Lower lobe of right lung (tissue), 2 donors: Measurements from ENCODE around the gene CLK2. TPM values are rescaled to one million over a fixed set of nuclear protein-coding genes. Genes with fewer than 3 reads are reported as not detected.
A peak's percentile ranks its signal among the peaks of the same experiment; 100 is the strongest.

Experiments used
- ATAC-seq, 2 donors: fragments of 200-7000 bp; cut with Tn5 transposase; one replicate each; pipeline ENCODE4 v1.9.1; 2020 to 2022; ENCODE audit warnings: mild to moderate bottlenecking in 2 of 2, moderate library complexity in 2 of 2
- DNase-seq: peaks from one replicate; pipeline ENCODE4 v3.0.0-alpha.2; 2020
- H3K27ac ChIP-seq: fragments of 200-600 bp; one replicate; pipeline ENCODE4 v1.8.0; 2022
- H3K27me3 ChIP-seq: fragments of 200-600 bp; one replicate; pipeline ENCODE4 v1.8.0; 2022; ENCODE audit warnings: low read depth
- H3K36me3 ChIP-seq: fragments of 200-600 bp; one replicate; pipeline ENCODE4 v1.8.0; 2022; ENCODE audit warnings: mild to moderate bottlenecking
- H3K4me1 ChIP-seq: fragments of 200-600 bp; one replicate; pipeline ENCODE4 v1.8.0; 2022
- H3K4me3 ChIP-seq: fragments of 200-600 bp; one replicate; pipeline ENCODE4 v1.8.0; 2022; ENCODE audit warnings: mild to moderate bottlenecking
- H3K9me3 ChIP-seq: fragments of 200-600 bp; one replicate; pipeline ENCODE4 v1.8.0; 2022
- CTCF ChIP-seq: fragments of 200-600 bp; IDR thresholded peaks from one replicate; pipeline ENCODE4 v1.8.0; 2022; ENCODE audit warnings: antibody characterized with exemption, mild to moderate bottlenecking
- intact Hi-C: fragments of 100-400 bp; cut with DNase I; formaldehyde crosslinking; loops from one replicate; pipeline ENCODE4 v1.11.0; 2022
- total RNA-seq: library from RNA; stranded (reverse); fragmentation: NEBNext Ultra II Directional; extraction: Animal tissue kit (Norgen Biotek cat#: 25700); gene quantifications from one replicate; pipeline ENCODE4 v1.2.1, GENCODE V29; 2021
- donor health status: DM: no; HTN: yes; CAD: no; lungs with severe emphysema.

CLK2 gene
- total RNA-seq, 1 donor from 2014 or later: 51.1 TPM

- peak overlapping the region; percentile 83 for H3K4me3 ChIP-seq
- intact Hi-C loops: no loop called here
- no peak for DNase-seq
- peaks cover 43% of the 10 kb centered on the region for H3K36me3 ChIP-seq
- H3K27ac ChIP-seq: peak overlapping the region; percentile 92
- peak; percentile 55 to 69 for ATAC-seq
- H3K9me3 ChIP-seq: no peaks in the 10 kb centered on the region
- no peaks in the 10 kb centered on the region for H3K27me3 ChIP-seq
- H3K4me1 ChIP-seq: peaks cover 35% of the 10 kb centered on the region
- TF ChIP-seq CTCF: no peak
Observed at GRCh38 chr1:155272466-155273342, 600 bp downstream of the CLK2 start.

- H3K9me3 ChIP-seq: no peaks in the 10 kb centered on the region
- no peak overlapping the region for H3K4me3 ChIP-seq
- peaks cover 23% of the 10 kb centered on the region for H3K4me1 ChIP-seq
- no peaks in the 10 kb centered on the region for H3K27me3 ChIP-seq
- ATAC-seq (no peak), DNase-seq (no peak)
- peaks cover 76% of the 10 kb centered on the region for H3K36me3 ChIP-seq
- H3K27ac ChIP-seq: no peak overlapping the region
- intact Hi-C loops: no loop called here
- TF ChIP-seq CTCF: no peak
Observed at GRCh38 chr1:155269381-155269780, 3.9 kb downstream of the CLK2 start.

GRCh38 chr1:155268630-155269029 lies 4.7 kb downstream of the CLK2 start:
- peaks cover 83% of the 10 kb centered on the region for H3K36me3 ChIP-seq
- no peaks in the 10 kb centered on the region for H3K9me3 ChIP-seq
- no peak for TF ChIP-seq CTCF
- H3K4me3 ChIP-seq: no peak overlapping the region
- peaks cover 18% of the 10 kb centered on the region for H3K4me1 ChIP-seq
- H3K27me3 ChIP-seq: no peaks in the 10 kb centered on the region
- intact Hi-C loops: no loop called here
- no peak for DNase-seq
- no peak for ATAC-seq
- H3K27ac ChIP-seq: no peak overlapping the region

GRCh38 chr1:155267373-155267772 lies 5.9 kb downstream of the CLK2 start:
- no peak overlapping the region for H3K27ac ChIP-seq
- peaks cover 92% of the 10 kb centered on the region for H3K36me3 ChIP-seq
- no peaks in the 10 kb centered on the region for H3K27me3 ChIP-seq
- intact Hi-C loops: no loop called here
- ATAC-seq (no peak), DNase-seq (no peak)
- H3K9me3 ChIP-seq: no peaks in the 10 kb centered on the region
- TF ChIP-seq CTCF: no peak
- no peak overlapping the region for H3K4me3 ChIP-seq
- peaks cover 22% of the 10 kb centered on the region for H3K4me1 ChIP-seq

GRCh38 chr1:155266553-155266952 lies 6.8 kb downstream of the CLK2 start:
- no peak for ATAC-seq
- no peak for TF ChIP-seq CTCF
- no peak overlapping the region for H3K4me3 ChIP-seq
- no peaks in the 10 kb centered on the region for H3K27me3 ChIP-seq
- no peaks in the 10 kb centered on the region for H3K9me3 ChIP-seq
- peaks cover 88% of the 10 kb centered on the region for H3K36me3 ChIP-seq
- peaks cover 17% of the 10 kb centered on the region for H3K4me1 ChIP-seq
- DNase-seq: no peak
- H3K27ac ChIP-seq: no peak overlapping the region
- intact Hi-C loops: no loop called here
